Adrenal gland (tissue), 12 donors: Measurements from ENCODE around the gene PSMD14. TPM values are rescaled to one million over a fixed set of nuclear protein-coding genes. Genes with fewer than 3 reads are reported as not detected.

Experiments
- DNase-seq, 7 donors: peaks; one replicate each; pipeline ENCODE4 v3.0.0-alpha.2; 2019 to 2020
- H3K27ac ChIP-seq, 5 donors: fragments of 200-600 bp; sonication (generic) in 4 of 5; 1 replicate in 3 of 5; 2 replicates in 2 of 5; pipeline versions ENCODE4 v1.5.1 to v1.8.0; 2016 to 2020; ENCODE audit warnings: mild to moderate bottlenecking in 1 of 5
- H3K27me3 ChIP-seq: fragments of 200-600 bp; 2 replicates; pipeline ENCODE4 v1.8.0; 2021
- H3K36me3 ChIP-seq, 2 donors: fragments of 200-600 bp; replicated peaks in 1 of 2; 1 replicate in 1 of 2; 2 replicates in 1 of 2; pipeline versions ENCODE4 v1.5.1 to v1.8.0; 2018 to 2022
- H3K4me1 ChIP-seq, 2 donors: fragments of 200-600 bp; replicated peaks in 1 of 2; 1 replicate in 1 of 2; 2 replicates in 1 of 2; pipeline versions ENCODE4 v1.5.1 to v1.8.0; 2018 to 2021
- H3K4me3 ChIP-seq, 4 donors: fragments of 200-600 bp; sonication (generic) in 3 of 4; one replicate each; pipeline ENCODE4 v1.5.1; 2016 to 2018
- H3K9me3 ChIP-seq, 3 donors: fragments of 200-600 bp; sonication (generic) in 1 of 3; replicated peaks in 1 of 3; 1 replicate in 2 of 3; 2 replicates in 1 of 3; pipeline versions ENCODE4 v1.5.1 to v1.8.0; 2016 to 2021
- CTCF ChIP-seq, 6 experiments: fragments of 450-650 bp in 4 of 6; fragments of 200-600 bp in 2 of 6; sonication (generic) in 1 of 6; IDR thresholded peaks; 1 replicate in 5 of 6; 2 replicates in 1 of 6; pipeline versions ENCODE4 v1.5.1 to v1.8.0; 2016 to 2021; ENCODE audit warnings: antibody characterized with exemption in 6 of 6, mild to moderate bottlenecking in 2 of 6, moderate library complexity in 1 of 6
- POLR2A ChIP-seq, 2 donors: fragments of 450-650 bp; IDR thresholded peaks; one replicate each; pipeline ENCODE4 v1.6.1; 2017; ENCODE audit warnings: antibody characterized with exemption in 2 of 2, mild to moderate bottlenecking in 2 of 2, moderate library complexity in 1 of 2
- WGBS, 4 donors: extraction: QIAGEN DNeasy Blood & Tissue Kit in 2 of 4; methylation state at CpG; one replicate each; pipeline versions ENCODE4 v1.1.5 to v1.1.7; 2013 to 2017; 5-methylcytosine and 5-hydroxymethylcytosine counted together
- intact Hi-C, 2 donors: fragments of 100-400 bp; cut with DNase I; formaldehyde crosslinking; loops; one replicate each; pipeline versions ENCODE4 v1.14.1 to v1.15.0; 2022 to 2023
- polyA plus RNA-seq, 3 donors: library from polyadenylated mRNA; stranded (reverse); fragments of 200-250 nt in 2 of 3; fragments of 350-450 nt in 1 of 3; fragmentation: Illumina TruSeq in 1 of 3; extraction: RNeasy Lipid Tissue Mini Kit (QIAGEN cat#74804) in 1 of 3; gene quantifications; one replicate each; pipeline ENCODE4 v1.2.3, GENCODE V29; 2013 to 2014
- total RNA-seq, 9 donors: library from RNA; depleted of rRNA in 4 of 9; stranded (reverse); fragments of >200 nt in 4 of 9; fragments of 120-200 nt in 1 of 9; fragmentation: NEBNext Ultra II Directional in 1 of 9; extraction: Animal tissue kit (Norgen Biotek cat#: 25700) in 1 of 9; gene quantifications; one replicate each; pipeline versions ENCODE4 v1.1.0 to v1.2.4, GENCODE V29; 2013 to 2023
- donor health status: healthy with polysubstance abuse.
- donor health status: Bipolar disorder and iron deficiency.
- donor health status: DM: yes; HTN: yes; CAD: no.
- donor health status: DM: no; HTN: no; CAD: no.
- donor health status: DM: no; HTN: no; CAD: no.
- donor health status: DM: yes; HTN: yes; CAD: no.

PSMD14 gene
- total and polyA plus RNA-seq, 12 donors: 19.8 to 182 (median 50.2) TPM

DNA sequence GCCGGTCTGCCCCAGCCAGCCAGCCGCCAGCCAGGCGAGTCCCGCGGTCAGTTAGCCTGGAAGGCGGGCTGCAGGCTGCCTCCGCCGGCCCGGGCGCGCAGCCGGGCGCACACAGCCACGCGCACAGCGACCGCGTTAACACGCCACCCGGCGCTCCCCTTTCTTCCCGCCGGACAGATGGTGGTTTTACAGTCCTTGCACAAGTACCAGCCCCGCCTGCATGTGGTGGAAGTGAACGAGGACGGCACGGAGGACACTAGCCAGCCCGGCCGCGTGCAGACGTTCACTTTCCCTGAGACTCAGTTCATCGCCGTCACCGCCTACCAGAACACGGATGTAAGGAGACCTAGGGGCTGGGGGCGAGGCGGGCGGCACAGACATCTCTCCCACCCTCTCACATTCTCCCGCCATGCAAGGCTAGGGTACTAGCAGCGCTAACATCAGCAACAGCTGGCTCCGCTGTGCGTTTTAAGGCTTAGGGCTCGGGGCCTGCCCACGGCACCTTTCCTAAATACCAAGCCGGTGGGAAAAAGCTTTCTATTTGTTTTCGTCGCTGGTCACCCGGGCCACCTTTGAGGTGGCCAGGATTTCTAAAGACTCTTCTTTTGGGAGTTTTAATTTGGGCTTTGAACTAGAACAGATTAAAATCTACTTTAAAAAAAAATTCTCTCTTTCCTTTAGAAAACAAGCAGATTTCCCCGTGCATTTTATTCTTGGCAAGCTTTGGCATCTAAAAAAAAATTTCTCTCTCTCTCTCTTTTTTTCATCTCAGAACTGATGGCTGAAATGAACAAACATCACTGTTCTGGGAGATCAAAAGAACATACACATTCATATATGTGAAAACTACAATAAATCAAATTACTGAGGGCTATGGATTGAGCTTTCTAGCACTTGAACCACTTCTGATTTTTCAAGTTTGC lies 110.8 kb downstream of the PSMD14 start:
- peaks cover 95% of the 10 kb centered on the region for H3K27me3 ChIP-seq
- no peak for TF ChIP-seq CTCF (IDR thresholded peaks at IDR 0.05)
- TF ChIP-seq POLR2A (IDR thresholded peaks at IDR 0.05): no peak
- no peaks in the 10 kb centered on the region for H3K9me3 ChIP-seq
- no peaks in the 10 kb centered on the region for H3K36me3 ChIP-seq
- intact Hi-C loops: no loop called here
- H3K4me1 ChIP-seq: peaks cover 12 to 36% of the 10 kb centered on the region in 2 donors
- no peak for DNase-seq
- H3K4me3 ChIP-seq: no peak overlapping the region
- no peak overlapping the region for H3K27ac ChIP-seq
- WGBS, 4 donors: 9 to 13% (median 10%) methylated on average over 23 to 49 of the region's 49 CpGs

GRCh38 chr2:161419638-161420190 lies 111.5 kb downstream of the PSMD14 start:
- no peaks in the 10 kb centered on the region for H3K36me3 ChIP-seq
- no peak for TF ChIP-seq POLR2A (IDR thresholded peaks at IDR 0.05)
- TF ChIP-seq CTCF (IDR thresholded peaks at IDR 0.05): no peak
- no peak overlapping the region for H3K4me3 ChIP-seq
- peaks cover 98% of the 10 kb centered on the region for H3K27me3 ChIP-seq
- DNase-seq: no peak
- 64 to 69% (median 67%) methylated on average over 3 of the region's 3 CpGs for WGBS, 4 donors
- no peak overlapping the region for H3K27ac ChIP-seq
- H3K4me1 ChIP-seq: peaks cover 4 to 33% of the 10 kb centered on the region in 2 donors
- intact Hi-C loops: no loop called here
- no peaks in the 10 kb centered on the region for H3K9me3 ChIP-seq

DNA sequence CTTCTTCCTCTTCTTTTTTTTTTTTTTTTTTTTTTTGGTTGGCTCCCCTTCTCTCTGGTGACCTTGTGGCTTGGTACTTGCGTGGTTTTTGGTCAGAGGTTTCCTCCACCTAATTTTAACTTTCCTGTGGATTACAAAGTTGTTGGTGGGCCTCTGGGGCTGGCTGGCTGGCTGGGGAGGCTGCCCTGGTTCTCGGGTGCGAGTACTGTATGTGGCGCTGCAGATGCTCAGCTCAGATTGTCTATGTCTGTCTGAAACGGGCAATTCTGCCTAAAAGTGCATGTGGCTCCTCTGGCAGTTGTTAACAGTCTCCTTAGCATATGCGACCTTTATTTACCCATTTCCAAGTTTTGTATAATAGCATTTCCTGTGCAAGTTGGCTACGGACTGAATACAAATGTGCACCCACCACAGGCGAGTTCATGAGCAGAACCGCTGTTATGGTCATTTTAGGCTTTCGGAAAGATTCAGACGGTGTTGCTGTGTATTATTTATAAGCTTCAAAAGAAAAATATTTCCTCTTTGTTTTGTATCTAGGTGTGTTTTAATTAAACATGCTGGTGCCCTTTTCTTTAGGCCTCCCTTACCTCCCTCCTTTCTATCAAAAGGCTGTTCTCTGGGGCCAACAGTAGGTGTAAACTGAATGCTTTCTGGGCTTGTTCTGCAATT lies 112.3 kb downstream of the PSMD14 start:
- intact Hi-C loops: no loop called here

More for the DNA sequence above, 112.3 kb downstream of the PSMD14 start:
- no peak overlapping the region for H3K27ac ChIP-seq
- DNase-seq: no peak
- 57 to 65% (median 58%) methylated on average over 9 to 11 of the region's 11 CpGs for WGBS, 4 donors
- H3K36me3 ChIP-seq: no peaks in the 10 kb centered on the region
- H3K27me3 ChIP-seq: peaks cover 98% of the 10 kb centered on the region
- no peak for TF ChIP-seq CTCF (IDR thresholded peaks at IDR 0.05)
- TF ChIP-seq POLR2A (IDR thresholded peaks at IDR 0.05): no peak
- H3K9me3 ChIP-seq: no peaks in the 10 kb centered on the region
- H3K4me3 ChIP-seq: no peak overlapping the region
- H3K4me1 ChIP-seq: peaks cover 0 to 28% of the 10 kb centered on the region in 2 donors
